HG02938 (cell line): ENCODE results near the gene PTPRM.

Experiments
- ATAC-seq: cut with Tn5 transposase; IDR thresholded peaks from one replicate; pipeline ENCODE4 v1.9.1; 2021; ENCODE audit warnings: mild to moderate bottlenecking, moderate library complexity; ENCODE audit not compliant: unreplicated experiment

PTPRM gene

DNA sequence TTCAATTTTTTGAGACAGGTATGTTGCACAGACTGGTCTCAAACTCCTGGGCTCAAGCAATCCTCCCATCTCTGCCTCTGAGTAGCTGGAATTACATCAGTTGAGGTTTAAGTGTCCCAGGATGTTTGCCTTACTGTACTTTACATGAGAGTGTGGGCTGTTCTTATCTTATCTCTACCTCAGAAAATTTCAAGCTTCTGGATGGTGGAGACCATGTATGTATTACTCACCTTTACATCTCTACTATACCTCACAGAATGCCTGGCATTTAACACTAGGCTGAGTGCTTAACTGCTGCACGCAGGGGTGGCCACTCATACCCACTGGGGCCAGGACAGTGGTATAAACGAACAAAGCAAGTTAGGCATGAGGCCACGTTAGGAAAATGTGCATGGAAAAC is 770.1 kb downstream of the PTPRM start:
- no peak for ATAC-seq

DNA sequence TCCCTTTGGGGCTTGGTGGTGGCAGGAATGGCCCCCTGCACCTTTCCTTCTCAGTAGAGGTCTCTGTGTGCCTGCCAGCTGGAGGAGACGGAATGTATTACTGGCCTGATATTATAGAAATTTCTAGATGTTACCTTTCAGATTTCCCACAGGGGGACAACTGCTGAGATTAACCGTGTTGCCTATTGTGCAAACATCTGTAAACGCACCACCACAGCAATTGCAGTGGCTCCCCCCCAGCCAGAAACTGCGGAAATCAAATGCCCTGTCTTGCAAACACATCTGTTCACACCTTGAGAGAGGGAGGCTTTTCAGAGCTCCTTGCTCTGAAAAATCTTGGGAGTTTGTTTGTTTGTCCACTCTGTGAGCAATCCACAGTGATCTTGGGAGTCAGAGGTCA is 772.1 kb downstream of the PTPRM start:
- ATAC-seq, result no peak

- ATAC-seq, result no peak
Observed at GRCh38 chr18:8339952-8340351, 772.8 kb downstream of the PTPRM start.

- no peak for ATAC-seq
Observed at GRCh38 chr18:8341481-8342230, 774.5 kb downstream of the PTPRM start.

- ATAC-seq, result no peak
Observed at GRCh38 chr18:8348051-8348720, 781.1 kb downstream of the PTPRM start.

DNA sequence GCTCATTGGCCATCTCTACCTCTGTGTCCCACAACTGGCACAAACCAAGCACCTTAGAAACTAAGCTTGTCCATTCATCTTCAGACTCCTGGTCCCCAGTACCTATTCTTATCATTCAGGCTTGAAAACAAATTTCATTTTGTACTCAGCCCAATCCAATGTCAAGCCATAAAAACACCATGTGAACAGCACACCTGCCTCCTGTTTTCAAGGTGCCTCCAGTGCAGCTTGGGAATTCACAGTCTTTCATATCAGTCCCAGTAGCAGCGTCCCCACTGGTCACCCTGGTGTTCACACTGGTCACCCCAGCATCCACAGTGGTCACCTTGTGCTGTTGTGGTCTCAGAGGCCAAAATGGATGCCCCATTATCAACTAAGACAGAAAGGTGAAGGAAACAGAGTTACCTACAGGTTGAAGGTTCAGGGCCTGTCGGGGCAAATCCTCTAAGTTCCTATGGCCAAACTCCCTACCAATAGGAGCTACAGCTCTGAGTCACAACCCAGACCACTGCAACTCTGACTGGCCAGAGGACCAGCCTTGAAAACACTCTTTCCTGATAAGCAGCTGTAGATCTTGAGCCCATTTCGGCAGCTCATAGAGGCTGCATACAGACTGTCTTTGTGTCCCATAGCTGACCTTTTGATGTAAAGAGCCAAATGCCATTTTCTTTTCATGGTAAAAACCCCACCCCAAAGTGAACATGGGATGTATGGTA is 782.6 kb downstream of the PTPRM start:
- no peak for ATAC-seq

DNA sequence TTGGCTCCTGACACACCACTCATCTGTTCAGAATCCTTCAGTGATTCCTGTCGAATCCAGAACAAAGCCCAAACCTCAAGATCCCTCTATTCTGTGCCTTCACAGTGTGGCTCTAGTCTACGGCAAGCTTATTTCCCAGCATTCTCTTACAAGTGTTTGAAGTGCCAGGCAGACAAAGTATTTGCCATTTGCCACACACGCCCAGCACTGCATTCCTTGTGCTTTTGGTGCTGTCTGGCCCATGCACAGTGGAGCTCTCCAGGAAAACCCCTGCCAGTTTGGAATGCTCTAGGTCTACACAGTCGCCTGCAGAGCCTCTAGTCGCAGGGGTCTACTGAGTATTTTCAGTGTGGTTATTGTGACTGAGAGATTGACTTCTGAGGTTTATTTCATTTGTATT is 783.5 kb downstream of the PTPRM start:
- no peak for ATAC-seq

GRCh38 chr18:8351161-8351560 is 784.0 kb downstream of the PTPRM start:
- ATAC-seq, result no peak

- ATAC-seq, result no peak
Observed at GRCh38 chr18:8354304-8354703, 787.2 kb downstream of the PTPRM start.

DNA sequence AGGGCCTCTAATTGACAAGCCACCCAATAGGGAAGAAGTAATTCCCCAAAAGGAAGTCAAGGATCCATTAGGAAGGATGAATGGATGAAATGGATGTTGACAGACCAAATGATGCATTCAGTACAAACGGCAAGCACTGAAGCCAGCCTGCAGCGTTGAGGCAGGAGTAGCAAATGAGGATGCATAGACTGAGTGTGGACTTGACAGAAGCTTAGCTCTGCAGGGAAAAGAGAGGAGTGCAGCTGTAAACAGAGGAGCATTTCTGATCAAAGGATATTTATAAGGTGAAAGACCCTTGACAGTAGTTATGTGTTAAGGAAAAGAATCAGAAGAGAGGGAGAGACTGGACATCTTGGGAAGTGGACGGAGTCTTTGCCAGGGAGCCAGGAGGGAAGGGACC is 788.9 kb downstream of the PTPRM start:
- no peak for ATAC-seq

DNA sequence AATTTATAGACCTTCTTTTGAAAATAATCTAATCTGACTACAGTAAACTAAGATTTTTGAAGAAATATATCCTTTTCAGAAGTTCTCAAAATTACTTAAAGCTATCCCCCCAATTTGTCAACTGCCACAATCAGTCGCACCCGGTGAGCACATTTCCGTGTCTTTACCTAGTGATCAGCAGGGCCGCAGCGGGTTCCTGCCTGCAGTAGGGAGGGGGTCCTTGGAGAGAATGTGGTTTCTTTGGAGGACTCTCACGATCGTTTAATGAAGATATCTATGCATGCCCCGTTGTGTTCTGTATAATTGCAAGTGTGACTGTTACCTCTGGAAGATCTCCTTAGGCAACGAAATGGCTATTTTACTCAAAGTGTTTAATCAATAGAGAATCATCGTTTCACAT is 790.2 kb downstream of the PTPRM start:
- no peak for ATAC-seq

- no peak for ATAC-seq
Observed at GRCh38 chr18:8358033-8358765, 791.1 kb downstream of the PTPRM start.

GRCh38 chr18:8359076-8359475 is 792.0 kb downstream of the PTPRM start:
- ATAC-seq, result no peak

- no peak for ATAC-seq
Observed at GRCh38 chr18:8359481-8359880, 792.4 kb downstream of the PTPRM start.

GRCh38 chr18:8361941-8362471 is 794.9 kb downstream of the PTPRM start:
- ATAC-seq, result no peak

DNA sequence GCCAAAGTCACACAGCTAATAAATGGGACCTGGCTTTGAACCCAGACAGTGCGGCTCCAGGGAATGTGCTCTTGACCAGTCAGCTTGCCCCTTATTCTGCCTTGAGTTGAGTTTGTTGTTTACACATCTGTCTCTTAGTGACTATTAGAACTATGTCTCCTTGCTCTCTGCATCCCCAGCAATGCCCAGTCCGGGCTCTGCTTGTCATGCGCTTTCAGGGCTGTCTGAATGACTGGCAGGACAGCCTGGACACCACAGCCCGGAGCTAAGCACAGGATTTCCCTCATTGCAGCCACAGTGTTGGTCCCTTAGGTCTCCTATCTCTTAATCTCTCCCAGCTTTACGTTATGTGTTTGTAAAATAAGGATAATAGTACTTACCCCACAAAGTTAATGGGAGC is 795.7 kb downstream of the PTPRM start:
- no peak for ATAC-seq

DNA sequence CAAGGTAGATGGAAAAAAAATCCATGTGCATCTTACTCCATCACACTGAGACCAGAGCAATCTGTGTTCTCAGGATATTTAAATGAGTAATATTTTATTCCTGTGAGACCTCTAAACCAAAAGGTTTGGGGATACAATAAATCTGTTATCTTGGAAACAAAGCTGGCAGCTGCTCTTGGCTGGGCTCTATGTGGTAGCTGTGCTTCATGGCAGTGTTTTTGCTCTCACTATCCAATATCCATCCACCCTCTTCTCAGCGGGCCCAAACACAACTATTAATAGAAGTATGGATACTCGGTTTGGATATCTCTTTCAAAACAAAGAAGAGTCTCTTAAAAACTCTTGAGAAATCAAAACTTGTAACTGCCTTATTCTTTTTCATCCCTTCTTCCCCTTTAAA is 797.3 kb downstream of the PTPRM start:
- ATAC-seq, result no peak

DNA sequence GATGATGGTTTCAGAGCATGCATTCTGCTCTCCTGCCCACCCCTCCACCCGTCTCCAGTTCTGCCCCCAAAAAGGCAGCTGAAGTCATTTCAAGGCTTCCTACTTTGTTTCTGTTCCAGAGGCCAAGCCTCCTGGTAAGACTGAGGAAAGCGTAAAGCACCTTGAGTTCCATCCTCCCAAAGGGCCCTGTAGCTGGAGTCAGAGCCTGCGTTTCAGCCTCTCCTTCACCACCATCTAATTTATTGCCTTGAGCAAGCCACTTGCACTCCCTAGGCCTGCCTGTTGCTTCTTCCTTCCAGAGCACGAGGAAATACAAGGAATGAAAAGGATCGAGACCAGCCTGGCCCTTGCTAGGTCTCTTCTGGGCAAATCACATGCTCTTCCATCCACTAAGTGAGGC is 797.9 kb downstream of the PTPRM start:
- no peak for ATAC-seq

DNA sequence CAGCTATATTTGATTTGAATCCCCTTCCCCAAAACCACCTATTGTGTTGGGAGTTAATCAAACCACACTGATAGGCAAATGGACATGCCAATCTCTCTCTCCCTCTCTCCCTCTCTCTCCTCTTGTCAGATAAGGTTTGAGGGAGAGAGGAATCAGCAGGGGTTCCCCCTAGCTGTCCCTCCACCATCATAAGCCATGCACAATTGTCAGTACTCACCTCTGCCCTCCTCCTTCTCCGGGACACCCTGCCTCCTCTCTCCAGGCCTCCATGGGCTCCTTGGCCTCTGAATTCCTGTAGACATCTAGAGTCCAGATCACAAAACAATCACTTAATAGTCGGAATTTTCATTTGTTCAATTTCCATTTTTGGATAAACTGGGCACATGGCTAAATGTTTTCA is 798.4 kb downstream of the PTPRM start:
- no peak for ATAC-seq

- no peak for ATAC-seq
Observed at GRCh38 chr18:8366070-8366469, 799.0 kb downstream of the PTPRM start.

DNA sequence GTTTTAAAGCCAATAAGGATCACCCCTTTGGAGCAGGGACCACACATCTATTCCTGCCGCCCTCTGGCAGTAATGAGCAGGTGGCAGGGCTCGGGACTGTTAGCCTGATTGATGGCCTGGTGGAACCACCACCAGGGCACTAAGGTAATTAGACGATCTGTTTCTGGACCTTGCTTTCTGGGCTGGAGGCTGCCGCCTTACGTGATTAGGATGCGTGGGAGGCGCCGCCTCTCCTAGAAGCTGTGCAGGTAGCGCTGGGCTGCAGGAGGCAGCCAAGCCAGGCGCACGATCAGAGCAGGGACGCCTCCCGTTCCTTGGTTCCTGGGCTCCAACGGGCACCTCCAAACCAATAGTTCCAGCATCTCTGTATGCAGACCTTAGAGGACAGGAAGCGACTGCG is 799.5 kb downstream of the PTPRM start:
- no peak for ATAC-seq
